ENCODE results near the gene CCDC196.
A peak's percentile ranks its signal among the peaks of the same experiment; 100 is the strongest.
"Not testable (repeated sequence)": the region's sequence is repeated elsewhere in the genome, so short reads cannot be mapped to it uniquely, and the experiment has no call there.

The CCDC196 gene

GRCh38 chr14:66495218-66496098 is 9.3 kb downstream of the CCDC196 start:
- DNase-seq = peak; percentile 16 to 50

DNA sequence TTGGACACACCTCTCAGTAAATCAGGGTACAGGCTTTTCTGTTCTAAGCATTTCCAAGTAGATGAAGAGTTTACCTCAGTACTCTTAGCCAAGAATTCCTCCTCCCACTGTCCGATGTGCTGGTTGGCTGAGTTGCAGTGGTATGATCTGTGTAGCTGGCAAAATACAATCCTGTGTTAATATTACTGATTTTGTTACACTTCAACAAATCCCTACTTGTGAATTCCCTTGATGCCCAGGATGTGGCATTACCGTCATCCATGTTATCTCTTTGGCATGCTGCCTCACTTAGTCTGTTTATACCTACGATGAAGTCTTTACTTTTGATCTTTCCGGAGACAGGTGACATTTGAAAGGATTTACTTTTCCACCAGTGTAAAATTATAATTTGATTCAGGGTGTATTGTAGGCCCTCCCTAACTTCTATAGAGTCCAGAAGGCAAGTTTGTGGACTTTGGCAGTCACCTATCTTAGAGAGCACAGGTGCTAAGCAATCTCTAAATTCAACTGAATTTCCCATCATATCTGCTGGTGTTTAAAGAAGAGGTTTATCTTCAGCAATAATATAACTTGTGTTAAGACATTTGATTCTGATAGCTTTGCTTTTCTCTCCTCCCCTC is 10.1 kb downstream of the CCDC196 start:
- DNase-seq = no peak

DNA sequence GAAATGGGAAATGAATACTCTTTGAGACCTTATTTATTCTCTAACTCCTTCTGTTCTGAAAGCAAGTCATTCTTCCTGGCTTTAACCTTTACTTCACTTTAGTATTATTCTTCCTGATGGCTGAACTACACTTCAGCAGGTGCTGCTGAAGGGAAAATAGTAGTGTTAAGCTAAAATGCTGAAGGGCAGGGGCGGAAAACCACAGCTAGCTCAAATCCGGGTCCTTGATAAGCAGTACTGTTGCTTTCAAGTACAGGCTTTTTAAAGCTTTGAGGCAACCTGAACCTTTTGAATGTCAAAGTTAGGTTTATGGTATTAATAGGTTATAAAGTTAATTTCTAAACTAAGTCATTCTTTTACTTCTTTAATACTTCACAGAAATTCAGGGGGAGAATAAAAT is 10.7 kb downstream of the CCDC196 start:
- no peak for DNase-seq

- DNase-seq = no peak
Observed at GRCh38 chr14:66498311-66498710, 12.1 kb downstream of the CCDC196 start.

DNA sequence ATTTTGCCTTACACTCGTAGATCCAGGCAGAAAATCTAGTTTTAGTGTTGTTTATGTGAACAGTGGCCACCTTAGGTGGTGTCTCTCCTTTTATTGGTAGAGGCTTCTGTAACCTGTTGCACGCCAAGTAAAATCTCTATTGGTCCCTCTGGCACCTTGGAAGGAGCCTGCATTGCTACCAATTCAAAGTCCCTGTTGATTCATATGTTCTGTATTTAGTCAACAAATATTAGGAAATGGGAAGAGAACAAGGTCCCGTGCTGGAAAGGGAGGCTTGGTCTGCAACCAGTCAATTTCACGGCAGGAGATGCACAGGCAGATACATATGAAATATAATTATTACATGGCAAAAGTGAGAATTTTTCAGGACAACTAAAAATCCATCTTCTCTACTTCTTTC is 15.4 kb downstream of the CCDC196 start:
- DNase-seq = no peak

- not testable (repeated sequence) for DNase-seq
Observed at GRCh38 chr14:66502836-66503235, 16.7 kb downstream of the CCDC196 start.

GRCh38 chr14:66503532-66503931 is 17.4 kb downstream of the CCDC196 start:
- DNase-seq = no peak

DNA sequence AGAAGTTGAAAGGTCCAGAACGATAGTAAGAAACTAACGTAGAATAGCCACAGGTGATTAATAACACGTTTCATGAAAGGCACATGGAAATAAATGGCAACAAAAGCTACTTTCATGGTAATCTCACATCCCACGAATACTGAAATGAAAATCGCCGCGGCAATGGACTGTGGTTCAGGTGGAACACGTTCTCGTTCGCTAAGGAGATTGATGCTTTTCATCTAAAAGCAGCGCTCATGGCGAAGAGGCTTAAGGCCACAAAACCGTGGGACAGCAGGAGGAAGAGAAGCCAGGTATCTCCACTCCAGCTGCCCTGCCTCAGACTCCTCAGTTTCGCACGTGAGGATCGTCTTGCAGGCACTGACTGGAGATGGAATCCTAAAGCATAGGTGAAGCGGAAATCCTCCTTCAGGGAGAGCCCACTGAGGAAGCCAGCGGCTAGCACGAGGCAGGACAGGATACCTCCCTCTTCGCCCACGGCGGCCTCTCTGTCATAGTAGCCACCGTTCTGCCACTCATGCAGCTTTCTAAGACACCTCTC is 21.1 kb downstream of the CCDC196 start:
- DNase-seq = no peak

- peak; percentile 88 to 90 for DNase-seq
Observed at GRCh38 chr14:66507722-66508546, 21.8 kb downstream of the CCDC196 start, which contains the start of gene GPHN. Gene GPHN, plus strand, starts transcription at chr14:66508147.

GRCh38 chr14:66508547-66508845 is 22.3 kb downstream of the CCDC196 start:
- no peak for DNase-seq

- peak; percentile 17 to 47 for DNase-seq
Observed at GRCh38 chr14:66508846-66509621, 22.9 kb downstream of the CCDC196 start.

GRCh38 chr14:66509874-66510273 is 23.7 kb downstream of the CCDC196 start:
- DNase-seq = no peak

GRCh38 chr14:66511849-66512248 is 25.7 kb downstream of the CCDC196 start:
- peak in 1 of 2 donors; percentile 14 for DNase-seq

- DNase-seq = no peak
Observed at GRCh38 chr14:66514213-66514612, 28.0 kb downstream of the CCDC196 start.

- DNase-seq = no peak
Observed at GRCh38 chr14:66530526-66530925, 44.4 kb downstream of the CCDC196 start.

GRCh38 chr14:66539034-66539433 is 52.9 kb downstream of the CCDC196 start:
- no peak for DNase-seq

DNA sequence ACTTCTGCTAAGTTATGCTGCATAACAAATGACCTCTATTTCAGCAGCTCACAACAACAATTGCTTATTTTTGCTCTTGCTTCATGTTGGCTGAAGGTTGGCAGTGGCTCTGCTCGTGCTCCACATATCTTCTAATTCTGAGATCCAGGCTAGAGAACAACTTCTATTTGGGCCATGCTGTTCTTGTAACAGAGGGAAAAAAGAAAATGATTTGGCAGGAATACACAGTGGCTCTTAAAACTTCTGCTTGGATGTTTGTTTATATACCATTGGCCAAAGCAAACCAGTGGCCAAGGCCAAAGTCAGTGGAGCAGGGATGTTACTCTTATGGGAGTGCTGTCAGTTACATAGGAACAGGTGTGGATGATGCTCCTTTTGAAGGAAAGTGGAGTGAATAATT is 53.9 kb downstream of the CCDC196 start:
- no peak for DNase-seq

DNA sequence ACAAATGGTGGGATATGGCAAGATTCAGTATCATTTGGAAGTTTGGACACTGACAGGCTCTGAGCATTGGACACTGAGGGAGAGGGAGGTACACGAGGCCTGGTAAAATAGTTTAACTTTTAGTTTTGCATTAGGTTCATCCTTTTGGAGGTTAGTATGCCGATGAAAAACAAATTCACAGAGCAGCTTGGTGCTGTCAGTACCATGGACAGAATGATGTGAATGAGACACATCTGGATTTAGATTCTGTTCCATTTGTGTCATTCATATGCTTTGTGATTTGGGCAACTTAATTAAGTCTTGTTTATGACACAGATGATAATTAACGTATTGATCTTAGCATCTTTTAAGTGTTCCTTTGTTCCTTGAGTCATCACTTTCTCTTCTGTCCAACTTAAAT is 55.5 kb downstream of the CCDC196 start:
- DNase-seq = no peak

GRCh38 chr14:66543996-66544395 is 57.8 kb downstream of the CCDC196 start:
- no peak for DNase-seq

- not testable (repeated sequence) for DNase-seq
Observed at GRCh38 chr14:66545191-66545590, 59.0 kb downstream of the CCDC196 start.

- not testable (repeated sequence) for DNase-seq
Observed at GRCh38 chr14:66545751-66546150, 59.6 kb downstream of the CCDC196 start.

Data from CD4-positive, alpha-beta T cell treated with Interleukin-1 beta for 1 hour (primary cell).